HG02623 (cell line): ENCODE data around the gene DHDDS.

ENCODE experiments used
- ATAC-seq: cut with Tn5 transposase; IDR thresholded peaks from one replicate; pipeline ENCODE4 v1.9.1; 2021; ENCODE audit warnings: moderate library complexity; ENCODE audit not compliant: unreplicated experiment

DHDDS gene

DNA sequence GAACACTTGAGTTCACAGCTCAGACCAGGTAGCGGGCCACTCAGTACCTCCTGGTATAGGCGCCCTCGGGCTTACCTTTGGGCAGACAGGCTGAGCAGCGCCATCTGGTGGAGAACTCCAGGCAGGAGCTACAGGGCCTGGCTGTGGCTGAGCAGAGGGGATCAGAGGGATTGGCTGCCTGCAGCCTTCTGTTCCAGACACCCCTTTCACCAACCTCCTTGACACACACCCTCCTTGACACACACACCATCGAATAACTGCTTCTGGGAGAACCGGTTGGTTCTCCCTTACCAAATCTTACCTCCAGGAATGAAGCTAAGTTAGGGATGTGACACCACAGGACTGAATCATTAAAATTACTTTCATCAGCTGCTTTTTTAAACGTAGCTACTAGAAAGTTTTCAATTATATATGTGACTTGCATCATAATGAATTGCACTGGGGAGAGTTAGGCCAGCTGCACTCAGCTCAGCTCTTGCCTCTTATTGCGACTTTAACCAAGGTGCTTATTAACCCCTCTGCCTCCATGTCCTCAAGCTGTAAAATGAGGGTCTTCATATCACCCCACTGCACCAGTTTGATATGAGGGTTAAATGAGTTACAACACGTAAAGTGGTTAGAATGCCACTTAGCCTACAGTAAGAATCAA is 14.9 kb upstream of the DHDDS start:
- no peak for ATAC-seq

DNA sequence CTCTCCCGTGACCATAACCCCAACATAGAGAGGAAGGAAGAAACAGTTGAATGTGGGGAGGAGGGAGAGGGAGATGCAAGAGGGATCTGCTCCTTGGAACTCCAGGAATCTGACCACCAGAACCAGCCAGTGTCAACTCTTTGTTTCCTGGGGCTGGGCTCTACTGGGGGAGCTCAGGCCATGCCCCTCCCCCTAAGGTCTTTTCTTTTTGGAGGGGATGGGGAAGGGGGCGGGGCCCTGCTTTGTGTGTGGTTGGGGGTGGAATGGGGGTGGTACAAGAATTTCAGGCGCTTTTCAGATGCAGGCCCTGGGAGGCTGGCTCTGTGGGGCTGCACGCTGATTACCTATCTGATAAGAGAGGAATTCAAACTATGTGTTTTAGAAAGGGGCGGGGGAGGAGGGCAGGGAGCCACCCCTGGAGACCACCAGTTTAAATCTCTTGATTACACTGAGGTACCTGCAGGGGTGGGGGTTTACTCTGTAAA is 13.2 kb upstream of the DHDDS start:
- ATAC-seq, result no peak

DNA sequence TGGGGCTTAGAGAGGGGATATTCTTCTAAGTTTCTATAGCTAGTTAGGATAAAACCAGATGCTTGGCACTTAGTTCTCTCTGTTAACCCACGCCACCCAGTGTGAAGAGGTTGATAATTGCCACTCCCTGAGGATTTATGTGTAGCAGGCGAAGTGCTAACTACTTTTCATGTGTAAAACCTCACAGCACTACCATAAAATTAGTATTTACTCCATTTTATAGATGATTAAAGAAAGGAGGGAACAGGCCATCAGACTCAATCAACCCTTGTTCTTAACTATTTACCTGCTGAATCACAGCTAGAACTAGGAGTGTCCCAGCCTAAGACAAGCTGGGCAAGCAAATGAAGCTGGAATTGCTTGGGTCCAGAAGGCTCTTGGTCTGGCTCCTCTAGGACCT is 12.6 kb upstream of the DHDDS start:
- no peak for ATAC-seq

GRCh38 chr1:26429721-26430120 is 2.4 kb upstream of the DHDDS start:
- ATAC-seq, result no peak

- no peak for ATAC-seq
Measured at GRCh38 chr1:26432793-26433192, 672 bp downstream of the DHDDS start.

- no peak for ATAC-seq
Measured at GRCh38 chr1:26434161-26434752, 2.1 kb downstream of the DHDDS start.

- ATAC-seq, result no peak
Measured at GRCh38 chr1:26438041-26438440, 5.9 kb downstream of the DHDDS start.

DNA sequence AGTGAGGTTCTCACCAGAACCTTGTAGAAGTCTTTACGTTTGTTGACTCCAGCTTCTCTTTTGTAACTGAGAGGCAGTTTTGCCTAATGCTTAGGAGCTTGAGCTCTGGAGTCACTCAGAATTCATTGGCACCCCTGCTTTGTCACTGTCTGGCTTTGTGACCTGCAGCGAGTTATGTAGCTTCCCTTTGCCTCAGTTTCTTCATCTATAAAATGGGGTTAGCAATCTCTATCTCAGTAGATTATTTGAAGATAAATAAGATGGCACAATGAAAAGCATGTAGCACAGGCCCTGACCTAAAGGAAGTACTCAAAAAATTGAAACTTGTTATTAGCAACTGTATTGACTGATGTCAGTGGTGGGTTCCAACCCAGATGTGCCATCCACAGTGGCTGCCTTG is 8.1 kb downstream of the DHDDS start:
- no peak for ATAC-seq

- ATAC-seq, result no peak
Measured at GRCh38 chr1:26449868-26450267, 17.7 kb downstream of the DHDDS start.

GRCh38 chr1:26450908-26451307 is 18.8 kb downstream of the DHDDS start:
- no peak for ATAC-seq

DNA sequence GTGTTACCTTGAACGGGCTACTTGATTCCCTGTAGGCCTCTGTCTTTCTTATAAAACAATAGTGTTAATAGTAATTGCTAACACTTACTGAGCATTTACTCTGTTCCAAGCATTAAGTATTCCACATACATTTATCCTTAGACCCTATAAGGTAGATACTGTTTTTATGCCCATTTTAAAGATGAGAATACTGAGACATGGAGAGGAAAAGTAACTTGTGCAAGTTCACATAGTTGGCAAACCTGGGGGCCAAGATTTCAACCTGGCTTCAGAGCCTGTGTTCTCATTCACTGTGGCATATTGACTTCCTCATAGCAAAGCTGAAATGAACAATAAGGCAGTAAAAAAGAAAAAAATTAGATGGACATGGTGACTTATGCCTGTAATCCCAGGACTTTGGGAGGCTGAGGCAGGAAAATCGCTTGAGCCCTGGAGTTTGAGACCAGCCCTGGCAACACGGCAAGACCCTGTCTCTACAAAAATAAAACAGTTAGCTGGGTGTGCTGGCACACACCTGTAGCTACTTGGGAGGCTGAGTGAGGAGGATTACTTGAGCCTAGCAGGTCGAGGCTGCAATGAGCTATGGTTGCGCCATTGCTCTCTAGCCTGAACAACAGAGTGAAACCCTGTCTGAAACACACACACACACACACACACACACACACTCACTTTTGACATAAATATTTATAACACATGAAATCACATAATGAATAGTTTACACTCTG is 20.5 kb downstream of the DHDDS start:
- ATAC-seq, result no peak

DNA sequence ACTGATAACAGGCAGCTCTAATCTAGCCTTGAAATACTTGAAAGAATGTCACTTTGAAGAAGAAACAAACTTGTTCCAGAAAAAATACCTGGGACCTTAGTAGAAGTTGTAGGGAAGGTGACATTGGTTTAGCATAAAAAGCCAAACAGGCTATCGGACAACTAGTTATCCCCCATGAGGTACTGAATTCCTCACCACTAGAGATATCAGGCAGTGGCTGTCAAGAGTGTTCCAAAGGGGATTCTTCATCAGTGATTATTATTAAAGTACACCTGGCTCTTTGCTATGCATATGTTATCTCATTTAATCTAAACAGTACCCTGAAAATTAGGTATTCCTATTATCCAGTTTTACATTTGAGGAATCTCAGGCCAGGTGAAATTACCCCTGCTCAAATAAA is 27.0 kb downstream of the DHDDS start:
- ATAC-seq, result no peak

DNA sequence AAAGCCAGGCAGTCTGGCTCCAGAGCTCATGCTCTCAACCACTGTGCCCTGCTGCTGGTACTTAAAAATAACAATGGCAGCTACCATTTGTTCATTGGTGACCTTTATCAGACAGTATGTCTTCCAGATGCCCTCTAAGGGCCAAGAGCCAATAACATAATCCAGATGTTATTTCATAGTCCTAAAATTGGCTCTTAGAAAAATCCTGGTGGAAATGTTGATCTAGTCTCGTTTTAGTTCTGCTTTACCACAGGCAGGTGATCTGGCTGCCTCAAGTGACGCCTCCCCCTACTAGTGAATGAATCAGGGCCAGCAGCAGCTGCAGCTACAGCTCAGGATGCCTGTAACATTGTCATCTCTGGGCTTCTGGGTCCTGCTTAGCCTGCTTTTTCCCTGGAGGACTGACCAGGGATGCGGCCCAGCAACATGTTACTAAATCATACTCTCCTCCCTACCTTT is 27.5 kb downstream of the DHDDS start:
- no peak for ATAC-seq

DNA sequence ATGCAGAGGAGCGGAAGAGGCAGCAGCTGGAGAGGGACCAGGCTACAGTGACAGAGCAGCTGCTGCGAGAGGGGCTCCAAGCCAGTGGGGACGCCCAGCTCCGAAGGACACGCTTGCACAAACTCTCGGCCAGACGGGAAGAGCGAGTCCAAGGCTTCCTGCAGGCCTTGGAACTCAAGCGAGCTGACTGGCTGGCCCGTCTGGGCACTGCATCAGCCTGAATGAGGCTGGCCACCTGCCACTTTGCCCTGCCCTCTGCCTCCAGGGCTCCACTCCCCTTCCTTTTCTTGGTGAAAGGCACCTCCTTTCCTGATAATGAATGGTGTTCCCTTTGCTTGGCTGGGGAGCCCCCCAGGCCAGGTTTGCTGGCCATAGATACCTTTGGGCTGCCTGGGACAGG is 36.8 kb downstream of the DHDDS start:
- ATAC-seq, result no peak

- ATAC-seq, result no peak
Measured at GRCh38 chr1:26469558-26469957, 37.4 kb downstream of the DHDDS start.

GRCh38 chr1:26470878-26471497 is 38.9 kb downstream of the DHDDS start:
- ATAC-seq, result no peak

GRCh38 chr1:26471498-26472319 is 39.6 kb downstream of the DHDDS start:
- ATAC-seq, result no peak

DNA sequence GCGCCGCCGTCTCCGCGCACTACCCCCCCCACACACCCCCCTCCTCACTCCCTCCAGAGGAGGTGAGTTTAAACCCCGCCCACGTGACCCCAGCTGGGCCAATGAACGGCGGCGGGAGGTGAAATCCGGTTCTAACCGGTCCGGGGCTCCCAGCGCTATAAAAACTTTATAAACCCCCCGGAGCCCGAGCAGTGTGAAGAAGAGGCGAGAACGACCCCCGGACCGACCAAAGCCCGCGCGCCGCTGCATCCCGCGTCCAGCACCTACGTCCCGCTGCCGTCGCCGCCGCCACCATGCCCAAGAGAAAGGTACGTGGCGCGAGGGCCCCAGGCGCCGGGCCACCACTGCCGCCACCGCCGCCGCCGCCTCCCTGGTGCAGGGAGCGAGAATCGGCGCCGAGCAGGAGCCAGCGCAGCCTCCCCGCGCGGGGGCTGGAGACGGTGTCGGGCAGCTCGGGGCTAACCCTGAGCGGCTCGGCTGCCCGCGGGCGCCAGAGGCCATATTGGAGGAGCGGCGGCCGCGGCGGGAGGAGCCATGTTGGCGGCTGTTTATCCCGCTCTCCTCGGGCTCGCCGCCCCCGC is 40.3 kb downstream of the DHDDS start, which contains the start of gene HMGN2:
HMGN2 (plus strand) TSS at position 121 of the 581 bp plus-strand sequence; CDS start at position 294, 173 bp downstream.
- peak; percentile 38 for ATAC-seq

DNA sequence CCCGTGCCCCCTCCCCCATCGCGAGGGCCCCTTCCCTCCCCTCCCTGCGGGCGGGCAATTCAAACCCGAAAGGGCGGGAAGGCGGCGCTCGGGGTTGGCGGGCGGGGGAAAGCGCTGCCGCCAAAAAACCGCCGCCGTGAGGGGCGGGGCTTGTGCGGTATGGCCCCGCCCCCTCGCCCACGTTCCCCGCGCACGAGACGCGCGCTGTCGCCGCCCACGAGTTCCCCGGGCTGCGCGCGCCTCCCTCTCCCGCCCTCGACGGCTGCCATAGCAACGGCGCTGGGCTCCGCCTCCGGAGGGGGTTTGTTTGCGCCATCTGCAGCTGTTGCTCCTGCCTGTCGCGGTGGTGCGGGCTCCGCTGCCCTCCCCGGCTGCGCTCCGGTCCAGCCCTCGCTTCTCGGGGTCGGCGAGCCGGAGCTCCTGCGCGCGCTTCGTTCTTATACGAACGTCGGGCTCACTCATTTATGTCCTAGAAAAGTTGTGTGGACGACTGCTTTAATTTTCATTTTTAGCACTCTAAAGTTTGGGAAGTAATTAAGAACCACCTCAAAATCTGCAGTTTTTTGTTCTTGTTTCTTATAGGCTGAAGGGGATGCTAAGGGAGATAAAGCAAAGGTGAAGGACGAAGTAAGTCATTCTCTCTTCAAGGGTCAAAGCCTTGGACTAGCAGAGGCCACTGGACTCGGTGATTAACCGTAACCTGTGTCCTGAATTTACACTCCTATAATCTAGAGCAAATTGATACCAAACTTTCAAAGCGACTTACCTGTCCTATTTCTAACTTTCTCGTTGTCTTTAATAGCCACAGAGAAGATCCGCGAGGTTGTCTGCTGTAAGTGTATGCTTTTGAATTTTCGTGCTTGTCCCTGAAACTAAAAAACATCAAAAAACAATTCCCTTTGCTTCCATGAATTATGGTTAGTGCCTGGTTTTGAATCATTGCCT is 41.1 kb downstream of the DHDDS start:
- peak; percentile 76 for ATAC-seq
